Nephron progenitor cell (in vitro differentiated cells): ENCODE measurements around the gene SAA4.
"Not testable (repeated sequence)": the region's sequence is repeated elsewhere in the genome, so short reads cannot be mapped to it uniquely, and the experiment has no call there.

Experiments used
- DNase-seq: peaks from one replicate; pipeline ENCODE4 v3.0.0; 2021
- H3K27ac Mint-ChIP-seq: 2 replicates; pipeline ENCODE4 v1.8.0; 2021; ENCODE audit warnings: mild to moderate bottlenecking, moderate library complexity, mixed read lengths
- H3K27me3 Mint-ChIP-seq: 2 replicates; pipeline ENCODE4 v1.8.0; 2021; ENCODE audit warnings: mild to moderate bottlenecking, low read depth, mixed read lengths; ENCODE audit not compliant: poor library complexity
- H3K36me3 Mint-ChIP-seq: 2 replicates; pipeline ENCODE4 v1.8.0; 2021; ENCODE audit warnings: low read depth, mixed read lengths
- H3K4me1 Mint-ChIP-seq: 2 replicates; pipeline ENCODE4 v1.8.0; 2021; ENCODE audit warnings: mixed read lengths
- H3K4me3 Mint-ChIP-seq: 2 replicates; pipeline ENCODE4 v1.8.0; 2021; ENCODE audit warnings: mild to moderate bottlenecking, moderate library complexity, mixed read lengths
- H3K9me3 Mint-ChIP-seq: 2 replicates; pipeline ENCODE4 v1.8.0; 2021; ENCODE audit warnings: mild to moderate bottlenecking, moderate library complexity, mixed read lengths
- CTCF ChIP-seq: fragments of 200-600 bp; sonication (generic); IDR thresholded peaks from 2 replicates; pipeline ENCODE4 v1.5.0; 2021; ENCODE audit warnings: antibody characterized with exemption

Gene SAA4

GRCh38 chr11:18253233-18253632, 16.6 kb upstream of the SAA4 start:
- TF ChIP-seq CTCF, result no peak
- Mint-ChIP-seq H3K4me1 (peaks cover 5% of the 10 kb centered on the region), H3K27ac (no peak overlapping the region), H3K36me3 (no peaks in the 10 kb centered on the region), H3K9me3 (no peaks in the 10 kb centered on the region), H3K4me3 (no peak overlapping the region), H3K27me3 (peaks cover 31% of the 10 kb centered on the region)
- DNase-seq, result no peak

- Mint-ChIP-seq H3K4me3 (no peak within 1 kb of the TSS), H3K27ac (no peak within 1 kb of the TSS), H3K9me3 (peaks cover 5% of the 10 kb centered on the region), H3K4me1 (peaks cover 15% of the 10 kb centered on the region), H3K27me3 (peaks cover 22% of the 10 kb centered on the region), H3K36me3 (no peaks in the 10 kb centered on the region)
- TF ChIP-seq CTCF, result no peak
- no peak for DNase-seq
Observed at GRCh38 chr11:18248561-18248960, 12.0 kb upstream of the SAA4 start, which contains the start of gene SAA2. Gene SAA2, minus strand, starts transcription at chr11:18248668. Its CDS starts 657 bp downstream, at chr11:18248011.

GRCh38 chr11:18247191-18247581, 10.6 kb upstream of the SAA4 start:
- not testable (repeated sequence) for H3K9me3 Mint-ChIP-seq, H3K27ac Mint-ChIP-seq

GRCh38 chr11:18246379-18247190, 10.0 kb upstream of the SAA4 start:
- DNase-seq, H3K4me3 Mint-ChIP-seq, H3K27ac Mint-ChIP-seq, H3K36me3 Mint-ChIP-seq, H3K9me3 Mint-ChIP-seq: not testable (repeated sequence)
- peaks cover 21% of the 10 kb centered on the region for H3K27me3 Mint-ChIP-seq
- H3K4me1 Mint-ChIP-seq, result peaks cover 15% of the 10 kb centered on the region

More at GRCh38 chr11:18247191-18247581, 10.6 kb upstream of the SAA4 start:
- DNase-seq, H3K4me3 Mint-ChIP-seq, H3K36me3 Mint-ChIP-seq: not testable (repeated sequence)
- H3K27me3 Mint-ChIP-seq, result peaks cover 19% of the 10 kb centered on the region
- H3K4me1 Mint-ChIP-seq, result peaks cover 15% of the 10 kb centered on the region

- H3K36me3 Mint-ChIP-seq, result no peaks in the 10 kb centered on the region
- no peak for TF ChIP-seq CTCF
Observed at GRCh38 chr11:18245396-18245795, 8.8 kb upstream of the SAA4 start.

GRCh38 chr11:18243783-18244362, 7.3 kb upstream of the SAA4 start:
- TF ChIP-seq CTCF, result peak; percentile 79
- H3K4me3 Mint-ChIP-seq, result no peak overlapping the region
- peaks cover 30% of the 10 kb centered on the region for H3K27me3 Mint-ChIP-seq
- peak; percentile 50 for DNase-seq
- peaks cover 10% of the 10 kb centered on the region for H3K4me1 Mint-ChIP-seq
- H3K9me3 Mint-ChIP-seq, result peaks cover 6% of the 10 kb centered on the region
- no peak overlapping the region for H3K27ac Mint-ChIP-seq
- H3K36me3 Mint-ChIP-seq, result no peaks in the 10 kb centered on the region

More at GRCh38 chr11:18245396-18245795, 8.8 kb upstream of the SAA4 start:
- Mint-ChIP-seq H3K27me3 (peaks cover 25% of the 10 kb centered on the region), H3K4me1 (peaks cover 10% of the 10 kb centered on the region), H3K9me3 (peaks cover 6% of the 10 kb centered on the region), H3K27ac (peak overlapping the region; percentile 19), H3K4me3 (no peak overlapping the region)
- no peak for DNase-seq
